WI38 (cell line): ENCODE results near the gene EVI5L.

Experiments used
- H3K4me3 ChIP-seq: 2 replicates; pipeline ENCODE4 v1.5.1; 2011; ENCODE audit warnings: low read depth, mild to moderate bottlenecking, control low read depth, low read length
- CTCF ChIP-seq: IDR thresholded peaks from 2 replicates; pipeline ENCODE4 v1.5.1; 2012; ENCODE audit warnings: low read depth, mild to moderate bottlenecking, control low read depth, low read length

The EVI5L gene

GRCh38 chr19:7912697-7913564 is 82.9 kb downstream of the EVI5L start:
- H3K4me3 ChIP-seq, result no peak overlapping the region
- TF ChIP-seq CTCF, result no peak

- H3K4me3 ChIP-seq, result no peak overlapping the region
- no peak for TF ChIP-seq CTCF
These were observed 83.6 kb downstream of the EVI5L start for GRCh38 chr19:7913652-7914051.

DNA sequence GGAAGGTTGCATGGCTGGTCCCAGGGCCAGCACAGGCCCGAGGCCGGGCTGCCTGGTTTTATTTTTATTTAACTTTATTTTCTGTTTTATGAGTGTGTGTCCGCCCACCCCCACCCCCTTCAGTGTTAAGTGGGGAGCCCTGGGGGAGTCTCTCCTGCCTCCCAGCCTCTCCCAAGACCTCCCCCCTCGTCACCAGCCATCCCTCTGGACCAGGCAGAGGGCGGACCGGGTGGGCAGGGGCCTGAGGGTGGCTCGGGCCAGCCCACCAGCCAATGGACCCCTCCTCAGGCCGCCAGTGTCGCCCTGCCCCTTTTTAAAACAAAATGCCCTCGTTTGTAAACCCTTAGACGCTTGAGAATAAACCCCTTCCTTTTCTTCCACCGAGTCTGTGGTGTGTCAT is 84.1 kb downstream of the EVI5L start:
- no peak overlapping the region for H3K4me3 ChIP-seq
- no peak for TF ChIP-seq CTCF
